Loucy (cell line): Measurements from ENCODE around the gene GAK.

Experiments used
- CTCF ChIP-seq: fragments of 200-600 bp; sonication (generic); conservative IDR thresholded peaks from 2 replicates; pipeline ENCODE4 v1.5.1; 2014; ENCODE audit warnings: mild to moderate bottlenecking, antibody characterized with exemption, low read length
- EZH2phosphoT487 ChIP-seq: fragments of 200-600 bp; IDR thresholded peaks from 2 replicates; pipeline ENCODE4 v1.6.1; 2018; ENCODE audit warnings: antibody characterized with exemption, mild to moderate bottlenecking, moderate library complexity, borderline replicate concordance

GRCh38 chr4:960140-960635, 28.1 kb upstream of the GAK start:
- no peak for TF ChIP-seq CTCF
- no peak for TF ChIP-seq EZH2phosphoT487
